Astrocyte of the cerebellum (primary cell): Measurements from ENCODE around the gene ZNF516.

Experiments used
- DNase-seq: peaks from one replicate; pipeline ENCODE4 v3.0.0-alpha.2; 2011; ENCODE audit warnings: low read depth
- H3K4me3 ChIP-seq: 2 replicates; pipeline ENCODE4 v1.5.1; 2011; ENCODE audit warnings: mild to moderate bottlenecking, low read depth, low read length, moderate library complexity
- in situ Hi-C: cut with HindIII; loops from 2 replicates; pipeline ENCODE4 v1.10.0; 2017; ENCODE audit warnings: low sequenced_read_pairs
- TF ChIP-seq, protein P1 (sequence below): IDR thresholded peaks from 2 replicates; pipeline ENCODE4 v1.5.1; 2012; ENCODE audit warnings: low read length, low read depth, moderate library complexity, mild to moderate bottlenecking; ENCODE audit errors: missing control alignments

Gene ZNF516

GRCh38 chr18:76420898-76421684, 74.0 kb downstream of the ZNF516 start:
- in situ Hi-C loops: no loop called here
- TF ChIP-seq, protein P1, sequence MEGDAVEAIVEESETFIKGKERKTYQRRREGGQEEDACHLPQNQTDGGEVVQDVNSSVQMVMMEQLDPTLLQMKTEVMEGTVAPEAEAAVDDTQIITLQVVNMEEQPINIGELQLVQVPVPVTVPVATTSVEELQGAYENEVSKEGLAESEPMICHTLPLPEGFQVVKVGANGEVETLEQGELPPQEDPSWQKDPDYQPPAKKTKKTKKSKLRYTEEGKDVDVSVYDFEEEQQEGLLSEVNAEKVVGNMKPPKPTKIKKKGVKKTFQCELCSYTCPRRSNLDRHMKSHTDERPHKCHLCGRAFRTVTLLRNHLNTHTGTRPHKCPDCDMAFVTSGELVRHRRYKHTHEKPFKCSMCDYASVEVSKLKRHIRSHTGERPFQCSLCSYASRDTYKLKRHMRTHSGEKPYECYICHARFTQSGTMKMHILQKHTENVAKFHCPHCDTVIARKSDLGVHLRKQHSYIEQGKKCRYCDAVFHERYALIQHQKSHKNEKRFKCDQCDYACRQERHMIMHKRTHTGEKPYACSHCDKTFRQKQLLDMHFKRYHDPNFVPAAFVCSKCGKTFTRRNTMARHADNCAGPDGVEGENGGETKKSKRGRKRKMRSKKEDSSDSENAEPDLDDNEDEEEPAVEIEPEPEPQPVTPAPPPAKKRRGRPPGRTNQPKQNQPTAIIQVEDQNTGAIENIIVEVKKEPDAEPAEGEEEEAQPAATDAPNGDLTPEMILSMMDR: no peak
- no peak for DNase-seq
- no peak overlapping the region for H3K4me3 ChIP-seq

DNA sequence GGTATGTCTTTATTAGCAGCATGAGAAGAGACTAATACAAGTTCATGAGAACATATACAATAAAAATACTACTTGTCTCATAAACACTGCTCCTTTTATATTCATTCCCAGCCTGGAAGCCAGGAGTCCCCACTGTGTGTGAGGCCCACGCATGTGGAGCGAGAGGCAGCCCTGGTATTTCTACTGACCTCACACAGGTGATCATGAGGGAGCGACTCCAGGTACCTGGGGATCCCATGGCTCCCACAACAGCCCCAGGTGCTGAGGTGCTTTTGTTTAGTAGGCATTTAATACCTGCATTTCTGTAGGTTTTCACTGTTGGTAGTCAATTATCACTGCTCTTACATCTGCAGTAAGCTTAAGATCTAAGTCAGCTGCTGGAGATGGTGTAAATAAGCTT, 75.2 kb downstream of the ZNF516 start:
- in situ Hi-C loops: no loop called here
- DNase-seq: no peak
- H3K4me3 ChIP-seq: no peak overlapping the region
- TF ChIP-seq, protein P1: no peak

- TF ChIP-seq, protein P1: no peak
These were observed 78.1 kb downstream of the ZNF516 start for GRCh38 chr18:76416911-76417310.

DNA sequence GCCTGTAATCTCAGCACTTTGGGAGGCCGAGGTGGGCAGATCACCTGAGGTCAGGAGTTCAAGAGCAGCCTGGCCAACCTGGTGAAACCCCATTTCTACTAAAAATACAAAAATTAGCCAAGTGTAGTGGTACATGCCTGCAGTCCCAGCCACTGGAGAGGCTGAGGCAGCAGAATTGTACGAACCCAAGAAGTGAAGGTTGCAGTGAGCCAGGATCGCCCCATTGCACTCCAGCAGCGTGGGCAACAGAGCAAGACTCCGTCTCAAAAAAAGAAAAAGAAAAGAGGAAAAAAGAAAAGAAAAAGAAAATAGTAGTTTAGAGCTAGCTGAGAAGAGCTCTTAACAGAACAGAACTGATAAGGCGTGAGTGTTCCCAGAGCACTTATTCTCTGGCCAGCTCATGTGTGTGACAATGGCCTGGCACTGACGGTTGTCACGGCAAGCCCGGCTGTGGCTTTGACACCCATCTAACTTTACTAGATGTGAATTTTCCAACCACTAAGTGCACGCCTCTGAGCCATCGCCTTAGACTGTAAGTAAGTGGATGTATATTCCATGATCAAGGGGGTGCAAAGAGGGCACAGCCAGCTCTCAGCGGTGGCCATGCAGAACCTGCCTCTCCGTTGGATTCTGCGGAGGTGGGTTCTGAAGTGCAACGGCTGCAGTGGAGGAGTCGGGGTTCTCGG, 80.0 kb downstream of the ZNF516 start:
- H3K4me3 ChIP-seq: no peak overlapping the region
- in situ Hi-C loops: no loop called here
- TF ChIP-seq, protein P1: no peak
- DNase-seq: no peak

More at GRCh38 chr18:76416911-76417310, 78.1 kb downstream of the ZNF516 start:
- H3K4me3 ChIP-seq: peak overlapping the region; percentile 17
- DNase-seq: peak; percentile 66
- in situ Hi-C loops: no loop called here

DNA sequence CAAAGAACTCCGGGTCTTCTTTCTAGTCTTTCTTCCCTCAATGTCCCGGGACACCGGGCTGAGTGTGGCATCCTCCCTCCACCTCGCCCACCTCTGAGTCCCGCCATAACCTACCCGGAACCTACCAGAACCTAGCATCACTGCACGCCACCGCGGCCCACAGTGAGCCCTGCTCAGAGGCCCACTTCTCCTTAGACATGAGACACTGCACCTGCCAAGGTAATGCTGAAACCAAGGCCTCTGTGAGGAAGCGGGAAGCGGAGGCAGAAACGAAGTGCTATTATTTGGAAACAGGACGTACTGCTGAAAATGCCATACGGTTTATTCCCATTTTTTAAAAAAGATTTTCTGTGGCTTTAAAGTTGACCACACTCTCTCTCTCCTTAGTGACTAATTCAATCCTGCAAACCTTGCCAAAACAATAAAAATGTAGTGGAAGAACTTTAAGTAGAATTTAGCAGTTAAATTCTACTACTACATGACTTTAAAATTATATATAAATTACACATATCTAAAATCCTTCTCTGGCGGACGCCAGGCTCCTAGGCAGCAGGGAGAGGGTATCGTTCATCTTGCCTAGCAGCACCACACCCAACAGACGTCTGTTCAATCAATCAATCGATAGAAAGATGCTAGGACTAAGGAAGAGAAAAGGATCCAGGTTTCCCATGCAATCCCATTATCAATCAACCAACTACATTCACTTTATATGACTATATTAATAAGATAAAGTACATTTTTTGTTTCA, 82.0 kb downstream of the ZNF516 start:
- no peak for DNase-seq
- H3K4me3 ChIP-seq: no peak overlapping the region
- in situ Hi-C loops: no loop called here
- TF ChIP-seq, protein P1: no peak

- TF ChIP-seq, protein P1: no peak
- in situ Hi-C loops: no loop called here
- H3K4me3 ChIP-seq: no peak overlapping the region
- no peak for DNase-seq
These were observed 82.8 kb downstream of the ZNF516 start for GRCh38 chr18:76412010-76412817.
